H1 (cell line): Measurements from ENCODE around the gene DENND4A. TPM values are rescaled to one million over a fixed set of nuclear protein-coding genes. Genes with fewer than 3 reads are reported as not detected.

Experiments used
- CTCF ChIA-PET: fragments of 300-600 bp; sonication (Branson Sonifier 250); formaldehyde crosslinking; loops from one replicate; lab custom pipeline; 2021; ENCODE audit not compliant: partially characterized antibody; lab: Charles Lee
- POLR2A ChIA-PET: fragments of 300-600 bp; sonication (Branson Sonifier 250); formaldehyde crosslinking; loops from one replicate; lab custom pipeline; 2021; ENCODE audit warnings: inconsistent platforms; ENCODE audit not compliant: partially characterized antibody; lab: Charles Lee
- DNase-seq, 2 experiments: peaks; one replicate each; pipeline versions ENCODE4 v3.0.0 to v3.0.0-alpha.2; 2010 to 2022; ENCODE audit warnings: low spot score in 2 of 2, low read depth in 1 of 2, mixed read lengths in 1 of 2
- FAIRE-seq: peaks from 2 replicates; lab custom pipeline; 2011; peaks lifted over from hg19 to GRCh38; lab: Jason Lieb, UNC
- H2AFZ ChIP-seq: 2 replicates; pipeline ENCODE4 v1.8.1; 2012; ENCODE audit warnings: low read length, inconsistent platforms
- H2AK5ac ChIP-seq: 2 replicates; pipeline ENCODE4 v1.6.1; 2013; ENCODE audit warnings: low read depth, low read length
- H2BK120ac ChIP-seq: replicated peaks from 2 replicates; pipeline ENCODE3; 2013; ENCODE audit warnings: low read depth, low read length, inconsistent platforms
- H2BK12ac ChIP-seq: 2 replicates; pipeline ENCODE4 v1.6.1; 2013; ENCODE audit warnings: low read depth, low read length
- H2BK15ac ChIP-seq: 2 replicates; pipeline ENCODE4 v1.6.1; 2013; ENCODE audit warnings: low read length
- H2BK20ac ChIP-seq: 2 replicates; pipeline ENCODE4 v1.6.1; 2013; ENCODE audit warnings: low read length
- H2BK5ac ChIP-seq: 2 replicates; pipeline ENCODE4 v1.6.1; 2013; ENCODE audit warnings: low read depth, low read length
- H3K14ac ChIP-seq: 2 replicates; pipeline ENCODE4 v1.6.1; 2013; ENCODE audit warnings: inconsistent platforms; ENCODE audit not compliant: insufficient read length
- H3K18ac ChIP-seq: 2 replicates; pipeline ENCODE4 v1.6.1; 2013; ENCODE audit warnings: low read length; ENCODE audit errors: extremely low read depth
- H3K23ac ChIP-seq: 2 replicates; pipeline ENCODE4 v1.6.1; 2013; ENCODE audit warnings: inconsistent platforms; ENCODE audit not compliant: insufficient read length
- H3K23me2 ChIP-seq: 2 replicates; pipeline ENCODE4 v1.6.1; 2013; ENCODE audit warnings: low read depth, low read length
- H3K27ac ChIP-seq: 2 replicates; pipeline ENCODE4 v1.6.1; 2011; ENCODE audit warnings: low read depth, low read length, inconsistent platforms
- H3K27me3 ChIP-seq, 4 experiments: replicated peaks in 1 of 4; 1 replicate in 1 of 4; 2 replicates in 3 of 4; pipeline versions ENCODE4 v1.6.1 to v1.8.1; 2011 to 2013; ENCODE audit warnings: low read length in 3 of 4, mild to moderate bottlenecking in 3 of 4, inconsistent platforms in 2 of 4, mixed read lengths in 2 of 4, moderate library complexity in 1 of 4; ENCODE audit not compliant: control insufficient read depth in 3 of 4, insufficient read depth in 3 of 4; ENCODE audit errors: extremely low read depth in 1 of 4
- H3K36me3 ChIP-seq, 4 experiments: 2 replicates each; pipeline versions ENCODE4 v1.6.1 to v1.8.1; 2011 to 2013; ENCODE audit warnings: mild to moderate bottlenecking in 4 of 4, low read length in 3 of 4, moderate library complexity in 2 of 4, control low read depth in 1 of 4, inconsistent platforms in 1 of 4; ENCODE audit not compliant: insufficient read depth in 4 of 4, control insufficient read depth in 2 of 4
- H3K4ac ChIP-seq: replicated peaks from 2 replicates; pipeline ENCODE3; 2013; ENCODE audit warnings: low read length, low read depth, mixed read lengths, inconsistent platforms; ENCODE audit not compliant: insufficient read length
- H3K4me1 ChIP-seq, 4 experiments: replicated peaks in 1 of 4; 1 replicate in 1 of 4; 2 replicates in 3 of 4; pipeline versions ENCODE4 v1.6.1 to v1.8.1; 2011 to 2013; ENCODE audit warnings: low read length in 3 of 4, inconsistent platforms in 2 of 4, mixed read lengths in 1 of 4; ENCODE audit not compliant: insufficient read depth in 4 of 4, control insufficient read depth in 3 of 4
- H3K4me2 ChIP-seq, 2 experiments: 2 replicates each; pipeline versions ENCODE4 v1.6.1 to v1.8.1; 2011 to 2013; ENCODE audit warnings: low read depth in 2 of 2, low read length in 2 of 2, control low read depth in 1 of 2, inconsistent platforms in 1 of 2, mild to moderate bottlenecking in 1 of 2; ENCODE audit not compliant: insufficient read depth in 1 of 2
- H3K4me3 ChIP-seq, 4 experiments: fragments of 200-600, 300-600 bp in 1 of 4; sonication (generic), shearing (Covaris generic), sonication (Bioruptor Twin) in 1 of 4; 2 replicates each; pipeline versions ENCODE4 v1.5.1 to v1.8.1; 2011 to 2016; ENCODE audit warnings: low read length in 4 of 4, low read depth in 3 of 4, control low read depth in 2 of 4, inconsistent platforms in 2 of 4, mild to moderate bottlenecking in 2 of 4, mixed read lengths in 1 of 4, moderate library complexity in 1 of 4; ENCODE audit not compliant: insufficient read depth in 2 of 4; ENCODE audit errors: extremely low read depth in 1 of 4
- H3K56ac ChIP-seq: replicated peaks from 2 replicates; pipeline ENCODE3; 2013; ENCODE audit warnings: low read depth, mild to moderate bottlenecking, mixed read lengths, low read length, inconsistent platforms; ENCODE audit not compliant: insufficient read length
- H3K79me1 ChIP-seq: 2 replicates; pipeline ENCODE4 v1.6.1; 2013; ENCODE audit warnings: low read depth, low read length, control low read depth
- H3K79me2 ChIP-seq, 2 experiments: 2 replicates each; pipeline versions ENCODE4 v1.6.1 to v1.8.1; 2012 to 2013; ENCODE audit warnings: low read length in 2 of 2, mild to moderate bottlenecking in 2 of 2, inconsistent platforms in 1 of 2; ENCODE audit not compliant: insufficient read depth in 2 of 2, control insufficient read depth in 1 of 2
- H3K9ac ChIP-seq, 4 experiments: replicated peaks in 1 of 4; 1 replicate in 1 of 4; 2 replicates in 3 of 4; pipeline versions ENCODE4 v1.6.1 to v1.8.1; 2011 to 2013; ENCODE audit warnings: low read depth in 3 of 4, low read length in 3 of 4, control low read depth in 2 of 4, mild to moderate bottlenecking in 2 of 4, moderate library complexity in 2 of 4, inconsistent platforms in 1 of 4; ENCODE audit errors: extremely low read depth in 1 of 4
- H3K9me3 ChIP-seq, 2 experiments: 2 replicates each; pipeline versions ENCODE4 v1.6.1 to v1.8.1; 2012 to 2013; ENCODE audit warnings: mild to moderate bottlenecking in 2 of 2, moderate library complexity in 2 of 2, control low read depth in 1 of 2, inconsistent platforms in 1 of 2, low read depth in 1 of 2, low read length in 1 of 2, mixed read lengths in 1 of 2; ENCODE audit not compliant: insufficient read depth in 2 of 2
- H4K20me1 ChIP-seq, 2 experiments: replicated peaks in 1 of 2; 2 replicates each; pipeline versions ENCODE3 to v1.8.1; 2011 to 2013; ENCODE audit warnings: inconsistent platforms in 2 of 2, low read length in 2 of 2, mild to moderate bottlenecking in 1 of 2; ENCODE audit not compliant: insufficient read depth in 2 of 2, control insufficient read depth in 1 of 2
- H4K5ac ChIP-seq: 2 replicates; pipeline ENCODE4 v1.6.1; 2013; ENCODE audit warnings: low read length, low read depth, mixed read lengths, inconsistent platforms; ENCODE audit not compliant: insufficient read length
- H4K8ac ChIP-seq: 2 replicates; pipeline ENCODE4 v1.8.0; 2013; ENCODE audit warnings: mild to moderate bottlenecking, moderate library complexity, low read length, inconsistent platforms; ENCODE audit not compliant: insufficient read depth; ENCODE audit errors: extremely low read depth
- H4K91ac ChIP-seq: replicated peaks from 2 replicates; pipeline ENCODE3; 2013; ENCODE audit warnings: low read length, mixed read lengths, inconsistent platforms; ENCODE audit not compliant: insufficient read length
- JUN ChIP-seq: IDR thresholded peaks from 2 replicates; pipeline ENCODE4 v1.6.1; 2011; ENCODE audit warnings: low read depth, mild to moderate bottlenecking, improper control_type of control experiment, low read length
- RFX5 ChIP-seq: IDR thresholded peaks from 2 replicates; pipeline ENCODE4 v1.6.1; 2011; ENCODE audit warnings: low read depth, low read length, improper control_type of control experiment, borderline replicate concordance
- SRF ChIP-seq: IDR thresholded peaks from 2 replicates; pipeline ENCODE4 v1.6.1; 2011; ENCODE audit warnings: mild to moderate bottlenecking, low read depth, low read length, moderate library complexity
- USF2 ChIP-seq: IDR thresholded peaks from 2 replicates; pipeline ENCODE4 v1.6.1; 2011; ENCODE audit warnings: low read length, improper control_type of control experiment
- WGBS, 2 experiments: shearing (Covaris generic) in 1 of 2; methylation state at CpG; one replicate each; pipeline versions ENCODE4 v1.1.6 to v1.1.7; 2013 to 2015; ENCODE audit warnings: low lambda C conversion rate in 2 of 2, mixed read lengths in 2 of 2, inconsistent platforms in 1 of 2, low coverage in 1 of 2, missing lambda C conversion rate in 1 of 2; ENCODE audit not compliant: insufficient replicate concordance in 2 of 2, insufficient coverage in 1 of 2, insufficient read length in 1 of 2; ENCODE audit errors: extremely low coverage in 1 of 2, missing lambda C conversion rate in 1 of 2; 5-methylcytosine and 5-hydroxymethylcytosine counted together
- polyA plus RNA-seq, 7 experiments: library from polyadenylated mRNA; depleted of rRNA in 3 of 7; stranded (reverse) in 5 of 7; unstranded in 2 of 7; fragments of >200 nt in 5 of 7; fragments of 200-250 nt in 2 of 7; gene quantifications; 1 replicate in 5 of 7; 2 replicates in 1 of 7; 4 replicates in 1 of 7; pipeline versions ENCODE4 v1.2.1 to v1.2.3, GENCODE V29; 2011 to 2013; ENCODE audit warnings: missing spikeins in 2 of 7, mixed read lengths in 2 of 7
- total RNA-seq: library from RNA; stranded (reverse); fragmentation: NEBNext Ultra II Directional; extraction: Animal tissue kit (Norgen Biotek cat#: 25700); gene quantifications from 2 replicates; pipeline ENCODE4 v1.2.1, GENCODE V29; 2021
- TF ChIP-seq, protein P1 (sequence below), 3 experiments: IDR thresholded peaks; 1 replicate in 2 of 3; 2 replicates in 1 of 3; pipeline versions ENCODE4 v1.5.1 to v1.6.1; 2011; ENCODE audit warnings: low read length in 3 of 3, mild to moderate bottlenecking in 3 of 3, inconsistent platforms in 2 of 3, low read depth in 1 of 3, moderate library complexity in 1 of 3; ENCODE audit not compliant: insufficient read depth in 1 of 3; ENCODE audit errors: control extremely low read depth in 1 of 3

DENND4A gene
- total and polyA plus RNA-seq, 2 of the 8 experiments (the other 6 are each of a cell fraction or from before 2014, with no cell fraction given), result 1.3 to 4.7 TPM

GRCh38 chr15:65612949-65613744 lies 178.9 kb downstream of the DENND4A start:
- H2AK5ac ChIP-seq, result no peak overlapping the region
- H2AFZ ChIP-seq, result no peak overlapping the region
- H2BK20ac ChIP-seq, result no peak overlapping the region
- H3K14ac ChIP-seq, result no peak overlapping the region
- 89% methylated on average over 6 of the region's 6 CpGs; no CpG with 5 or more reads in 1 of the 2 experiments for WGBS, 2 experiments
- H3K4ac ChIP-seq, result no peak overlapping the region
- no peak overlapping the region for H3K18ac ChIP-seq
- no peak overlapping the region for H2BK15ac ChIP-seq
- no peaks in the 10 kb centered on the region for H3K27me3 ChIP-seq
- ChIA-PET POLR2A (interaction anchor here (1.1 to 3.2 kb wide), 2 partner anchors 9 to 16 kb away, joined by 5 to 25 read pairs; partner anchors contain the start of gene SLC24A1), CTCF (interaction anchor here (0.6 to 2.0 kb wide), 4 partner anchors 18 to 25 kb away, joined by 3 to 5 read pairs (median 3); no protein-coding TSS in a partner anchor)
- FAIRE-seq (no peak), DNase-seq (no peak)
- no peak overlapping the region for H4K91ac ChIP-seq
- H3K36me3 ChIP-seq, result no peaks in the 10 kb centered on the region
- no peak overlapping the region for H2BK12ac ChIP-seq
- peak overlapping the region in 1 of 4 experiments; percentile 21; a peak in 1 of 7 replicates for H3K9ac ChIP-seq
- no peak overlapping the region for H4K5ac ChIP-seq
- peaks cover 4% of the 10 kb centered on the region; the same call in 1 of the 2 replicates for H3K23me2 ChIP-seq
- H2BK120ac ChIP-seq, result no peak overlapping the region
- H3K9me3 ChIP-seq, result no peaks in the 10 kb centered on the region
- no peak overlapping the region for H4K8ac ChIP-seq
- H3K4me1 ChIP-seq, result peaks cover 6 to 8% (median 8%) of the 10 kb centered on the region in 4 experiments; a peak in 6 of 7 replicates
- H3K4me2 ChIP-seq, result no peak overlapping the region
- H3K4me3 ChIP-seq, result no peak overlapping the region
- peaks cover 7 to 23% of the 10 kb centered on the region in 2 experiments for H3K79me2 ChIP-seq
- no peak overlapping the region for H3K23ac ChIP-seq
- 0 out of 2 replicates have a peak, but pooled peaks cover 4% of the 10 kb centered on the region for H3K79me1 ChIP-seq
- no peak for TF ChIP-seq JUN
- TF ChIP-seq, protein P1, sequence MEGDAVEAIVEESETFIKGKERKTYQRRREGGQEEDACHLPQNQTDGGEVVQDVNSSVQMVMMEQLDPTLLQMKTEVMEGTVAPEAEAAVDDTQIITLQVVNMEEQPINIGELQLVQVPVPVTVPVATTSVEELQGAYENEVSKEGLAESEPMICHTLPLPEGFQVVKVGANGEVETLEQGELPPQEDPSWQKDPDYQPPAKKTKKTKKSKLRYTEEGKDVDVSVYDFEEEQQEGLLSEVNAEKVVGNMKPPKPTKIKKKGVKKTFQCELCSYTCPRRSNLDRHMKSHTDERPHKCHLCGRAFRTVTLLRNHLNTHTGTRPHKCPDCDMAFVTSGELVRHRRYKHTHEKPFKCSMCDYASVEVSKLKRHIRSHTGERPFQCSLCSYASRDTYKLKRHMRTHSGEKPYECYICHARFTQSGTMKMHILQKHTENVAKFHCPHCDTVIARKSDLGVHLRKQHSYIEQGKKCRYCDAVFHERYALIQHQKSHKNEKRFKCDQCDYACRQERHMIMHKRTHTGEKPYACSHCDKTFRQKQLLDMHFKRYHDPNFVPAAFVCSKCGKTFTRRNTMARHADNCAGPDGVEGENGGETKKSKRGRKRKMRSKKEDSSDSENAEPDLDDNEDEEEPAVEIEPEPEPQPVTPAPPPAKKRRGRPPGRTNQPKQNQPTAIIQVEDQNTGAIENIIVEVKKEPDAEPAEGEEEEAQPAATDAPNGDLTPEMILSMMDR (IDR thresholded peaks at IDR 0.05; ENCODE audit: control extremely low read depth in 1 of 3, insufficient read depth in 1 of 3, low read depth in 1 of 3, low read length in 3 of 3), result no peak
- TF ChIP-seq SRF, result no peak
- TF ChIP-seq USF2, result no peak
- no peak for TF ChIP-seq RFX5
- H4K20me1 ChIP-seq, result no peaks in the 10 kb centered on the region
- H3K56ac ChIP-seq, result no peak overlapping the region
- no peak overlapping the region for H2BK5ac ChIP-seq
- no peak overlapping the region for H3K27ac ChIP-seq
